ENCODE data around the gene B2M. TPM values are rescaled to one million over a fixed set of nuclear protein-coding genes. Genes with fewer than 3 reads are reported as not detected.

The B2M gene
- total RNA-seq, 1 donor from 2014 or later, result 120 TPM

GRCh38 chr15:44706401-44706800 is 4.9 kb upstream of the B2M start:
- no peak for DNase-seq (ENCODE audit: low spot score)
- no peak overlapping the region for H3K27ac Mint-ChIP-seq
- Histone ChIP-seq H3K4me3 (no peak overlapping the region), H3K36me3 (no peaks in the 10 kb centered on the region), H3F3A (ENCODE audit: low read depth) (no peaks in the 10 kb centered on the region), H3K4me1 (no peaks in the 10 kb centered on the region), H3K9ac (no peak overlapping the region), H3K4me2 (no peak overlapping the region), H3K9me3 (ENCODE audit: low read depth) (no peaks in the 10 kb centered on the region), H3K27me3 (no peaks in the 10 kb centered on the region), H3K79me2 (ENCODE audit: low read depth) (no peaks in the 10 kb centered on the region), H2AFZ (replicated peaks) (no peak overlapping the region), H3K27ac (no peak overlapping the region), H4K20me1 (ENCODE audit: low read depth) (no peaks in the 10 kb centered on the region)
- H3K4me3 Mint-ChIP-seq, result no peak overlapping the region
- H3K27me3 Mint-ChIP-seq (ENCODE audit: insufficient read depth, low read depth), result no peaks in the 10 kb centered on the region
- peaks cover 7% of the 10 kb centered on the region for H3K4me1 Mint-ChIP-seq
- peaks cover 22% of the 10 kb centered on the region for H3K9me3 Mint-ChIP-seq
- no peaks in the 10 kb centered on the region for H3K36me3 Mint-ChIP-seq
- no peak for TF ChIP-seq EZH2 (IDR thresholded peaks at IDR 0.05)
- no peak for TF ChIP-seq CTCF (IDR thresholded peaks at IDR 0.05)
- no peak for TF ChIP-seq EZH2phosphoT487 (IDR thresholded peaks at IDR 0.05)

GRCh38 chr15:44706946-44707636 is 4.2 kb upstream of the B2M start:
- DNase-seq (ENCODE audit: low spot score), result no peak
- Histone ChIP-seq H3K4me3 (no peak overlapping the region), H3K4me1 (no peaks in the 10 kb centered on the region), H3K4me2 (no peak overlapping the region), H3F3A (ENCODE audit: low read depth) (no peaks in the 10 kb centered on the region), H2AFZ (replicated peaks) (no peak overlapping the region), H3K9ac (no peak overlapping the region), H4K20me1 (ENCODE audit: low read depth) (no peaks in the 10 kb centered on the region), H3K27me3 (peaks cover 7% of the 10 kb centered on the region), H3K36me3 (no peaks in the 10 kb centered on the region), H3K79me2 (ENCODE audit: low read depth) (no peaks in the 10 kb centered on the region), H3K27ac (no peak overlapping the region), H3K9me3 (ENCODE audit: low read depth) (no peaks in the 10 kb centered on the region)
- TF ChIP-seq EZH2phosphoT487 (IDR thresholded peaks at IDR 0.05), result no peak
- peaks cover 18% of the 10 kb centered on the region for H3K9me3 Mint-ChIP-seq
- H3K4me1 Mint-ChIP-seq, result peaks cover 9% of the 10 kb centered on the region
- H3K27me3 Mint-ChIP-seq (ENCODE audit: insufficient read depth, low read depth), result no peaks in the 10 kb centered on the region
- H3K36me3 Mint-ChIP-seq, result no peaks in the 10 kb centered on the region
- H3K27ac Mint-ChIP-seq, result no peak overlapping the region
- H3K4me3 Mint-ChIP-seq, result no peak overlapping the region

GRCh38 chr15:44710236-44711095 is 851 bp upstream of the B2M start:
- Mint-ChIP-seq H3K27ac (peak overlapping the region; percentile 99), H3K4me1 (peaks cover 17% of the 10 kb centered on the region), H3K4me3 (peak overlapping the region; percentile 97), H3K9me3 (no peaks in the 10 kb centered on the region), H3K27me3 (ENCODE audit: insufficient read depth, low read depth) (no peaks in the 10 kb centered on the region), H3K36me3 (peaks cover 2% of the 10 kb centered on the region)
- no peaks in the 10 kb centered on the region for H4K20me1 ChIP-seq (ENCODE audit: low read depth)
- no peaks in the 10 kb centered on the region for H3F3A ChIP-seq (ENCODE audit: low read depth)
- no peak for DNase-seq (ENCODE audit: low spot score)
- no peaks in the 10 kb centered on the region for H3K79me2 ChIP-seq (ENCODE audit: low read depth)
- no peak overlapping the region for H3K27ac ChIP-seq
- peak; percentile 29 for TF ChIP-seq CTCF (IDR thresholded peaks at IDR 0.05)
- no peak for TF ChIP-seq EZH2phosphoT487 (IDR thresholded peaks at IDR 0.05)
- peak overlapping the region; percentile 99 for H2AFZ ChIP-seq (replicated peaks)
- peak overlapping the region; percentile 80 for H3K4me3 ChIP-seq
- H3K27me3 ChIP-seq, result peaks cover 21% of the 10 kb centered on the region
- peak overlapping the region; percentile 92 for H3K4me2 ChIP-seq
- H3K9ac ChIP-seq, result peak overlapping the region; percentile 21
- H3K9me3 ChIP-seq (ENCODE audit: low read depth), result no peaks in the 10 kb centered on the region
- H3K4me1 ChIP-seq, result no peaks in the 10 kb centered on the region
- no peaks in the 10 kb centered on the region for H3K36me3 ChIP-seq
